Measurements from ENCODE around the gene CTSL.

CTSL gene

GRCh38 chr9:87712801-87713277 lies 13.1 kb upstream of the CTSL start:
- TF ChIP-seq ISL1 (CRISPR knock-in tag; IDR thresholded peaks at IDR 0.05) (no peak), PATZ1 (CRISPR knock-in tag; IDR thresholded peaks at IDR 0.05; ENCODE audit: borderline replicate concordance) (no peak), TCF4 (CRISPR knock-in tag; IDR thresholded peaks at IDR 0.05; ENCODE audit: borderline replicate concordance) (no peak), CSDC2 (CRISPR knock-in tag; IDR thresholded peaks at IDR 0.05) (no peak), SNAI2 (CRISPR knock-in tag; IDR thresholded peaks at IDR 0.05) (no peak), PPARA (CRISPR knock-in tag; IDR thresholded peaks at IDR 0.05; ENCODE audit: borderline replicate concordance) (no peak), CREB5 (CRISPR knock-in tag; IDR thresholded peaks at IDR 0.05; ENCODE audit: low read depth) (no peak), ZFP30 (CRISPR knock-in tag; IDR thresholded peaks at IDR 0.05) (no peak), ZC3H10 (CRISPR knock-in tag; IDR thresholded peaks at IDR 0.05) (no peak)
- no peak for ATAC-seq

- TF ChIP-seq CREB5 (CRISPR knock-in tag; IDR thresholded peaks at IDR 0.05; ENCODE audit: low read depth) = no peak
- ATAC-seq = peak; percentile 86
Measured at GRCh38 chr9:87713278-87713987, 12.5 kb upstream of the CTSL start.

GRCh38 chr9:87713988-87714330 lies 12.0 kb upstream of the CTSL start:
- ATAC-seq = no peak
- no peak for TF ChIP-seq PPARA (CRISPR knock-in tag; IDR thresholded peaks at IDR 0.05; ENCODE audit: borderline replicate concordance)
- TF ChIP-seq GLIS3 (CRISPR knock-in tag; IDR thresholded peaks at IDR 0.05) = no peak
- TF ChIP-seq PATZ1 (CRISPR knock-in tag; IDR thresholded peaks at IDR 0.05; ENCODE audit: borderline replicate concordance) = no peak
- no peak for TF ChIP-seq OSR1 (CRISPR knock-in tag; IDR thresholded peaks at IDR 0.05)
- TF ChIP-seq CREB5 (CRISPR knock-in tag; IDR thresholded peaks at IDR 0.05; ENCODE audit: low read depth) = no peak
- TF ChIP-seq ZC3H10 (CRISPR knock-in tag; IDR thresholded peaks at IDR 0.05) = no peak
- no peak for TF ChIP-seq ARNTL (CRISPR knock-in tag; IDR thresholded peaks at IDR 0.05; ENCODE audit: borderline replicate concordance, low read depth)
- no peak for TF ChIP-seq ZNF565 (CRISPR knock-in tag; conservative IDR thresholded peaks at IDR 0.05; ENCODE audit: low read depth)
- TF ChIP-seq ZNF70 (CRISPR knock-in tag; IDR thresholded peaks at IDR 0.05) = no peak
- TF ChIP-seq TSHZ2 (CRISPR knock-in tag; IDR thresholded peaks at IDR 0.05) = no peak

GRCh38 chr9:87714819-87715218 lies 11.1 kb upstream of the CTSL start:
- no peak for ATAC-seq
- TF ChIP-seq TSHZ2 (CRISPR knock-in tag; IDR thresholded peaks at IDR 0.05) = no peak
- no peak for TF ChIP-seq ZNF70 (CRISPR knock-in tag; IDR thresholded peaks at IDR 0.05)
- no peak for TF ChIP-seq SNAI2 (CRISPR knock-in tag; IDR thresholded peaks at IDR 0.05)
- no peak for TF ChIP-seq CSRNP3 (CRISPR knock-in tag; IDR thresholded peaks at IDR 0.05)
- TF ChIP-seq PATZ1 (CRISPR knock-in tag; IDR thresholded peaks at IDR 0.05; ENCODE audit: borderline replicate concordance) = no peak
- TF ChIP-seq OSR1 (CRISPR knock-in tag; IDR thresholded peaks at IDR 0.05) = no peak
- TF ChIP-seq ZC3H10 (CRISPR knock-in tag; IDR thresholded peaks at IDR 0.05) = no peak
